PFSK-1 (cell line): ENCODE measurements around the gene PCDHGC3.

Experiments
- FOXP2 ChIP-seq: optimal IDR thresholded peaks from 2 replicates; pipeline ENCODE3; 2011; ENCODE audit warnings: borderline replicate concordance, control low read depth, inconsistent platforms; ENCODE audit not compliant: insufficient read depth; ENCODE audit errors: extremely low read length, extremely low read depth
- POLR2AphosphoS5 ChIP-seq: IDR thresholded peaks from 2 replicates; pipeline ENCODE4 v1.6.1; 2012; ENCODE audit warnings: low read depth, mild to moderate bottlenecking, control low read depth, low read length, moderate library complexity
- REST ChIP-seq, 2 experiments: IDR thresholded peaks; 2 replicates each; pipeline versions ENCODE4 v1.6.1 to v1.8.0; 2011 to 2012; ENCODE audit warnings: low read depth in 2 of 2, low read length in 2 of 2, control low read depth in 1 of 2, inconsistent platforms in 1 of 2, mild to moderate bottlenecking in 1 of 2, moderate library complexity in 1 of 2; ENCODE audit not compliant: insufficient read depth in 1 of 2
- SIN3A ChIP-seq: IDR thresholded peaks from 2 replicates; pipeline ENCODE4 v1.6.1; 2012; ENCODE audit warnings: mild to moderate bottlenecking, low read length, moderate library complexity, borderline replicate concordance; ENCODE audit not compliant: insufficient read depth
- TAF1 ChIP-seq: IDR thresholded peaks from 2 replicates; pipeline ENCODE4 v1.6.1; 2012; ENCODE audit warnings: low read length, control low read depth, borderline replicate concordance; ENCODE audit not compliant: insufficient read depth

Gene PCDHGC3

GRCh38 chr5:141521244-141521781, 45.5 kb downstream of the PCDHGC3 start:
- no peak for TF ChIP-seq TAF1
- peak in 1 of 2 experiments; percentile 57; a peak in 1 of 4 replicates for TF ChIP-seq REST (IDR thresholded peaks at IDR 0.05; ENCODE audit: insufficient read depth in 1 of 2, low read depth in 2 of 2, low read length in 2 of 2)
- TF ChIP-seq SIN3A = peak; percentile 69; the same call in 1 of the 2 replicates
- peak; percentile 80 for TF ChIP-seq POLR2AphosphoS5
- peak; percentile 74 for TF ChIP-seq FOXP2

- TF ChIP-seq SIN3A (no peak), FOXP2 (no peak), POLR2AphosphoS5 (no peak), TAF1 (no peak)
Measured at GRCh38 chr5:141522301-141522700, 46.5 kb downstream of the PCDHGC3 start.

- TF ChIP-seq REST (IDR thresholded peaks at IDR 0.05; ENCODE audit: insufficient read depth in 1 of 2, low read depth in 2 of 2, low read length in 2 of 2) (no peak), POLR2AphosphoS5 (no peak), FOXP2 (no peak), SIN3A (no peak), TAF1 (no peak)
Measured at GRCh38 chr5:141523991-141524390, 48.2 kb downstream of the PCDHGC3 start.

- TF ChIP-seq POLR2AphosphoS5 = peak; percentile 24; the same call in 1 of the 2 replicates
- 0 out of 4 replicates have a peak, but pooled peaks of 1 of the 2 experiments have one; percentile 13 for TF ChIP-seq REST (IDR thresholded peaks at IDR 0.05; ENCODE audit: insufficient read depth in 1 of 2, low read depth in 2 of 2, low read length in 2 of 2)
- TF ChIP-seq SIN3A = peak; percentile 50; the same call in 1 of the 2 replicates
- peak; percentile 95 for TF ChIP-seq FOXP2
- peak; percentile 39; the same call in 1 of the 2 replicates for TF ChIP-seq TAF1
Measured at GRCh38 chr5:141524604-141525597, 49.1 kb downstream of the PCDHGC3 start.

GRCh38 chr5:141525653-141526052, 49.9 kb downstream of the PCDHGC3 start:
- TF ChIP-seq TAF1 (no peak), REST (IDR thresholded peaks at IDR 0.05; ENCODE audit: insufficient read depth in 1 of 2, low read depth in 2 of 2, low read length in 2 of 2) (no peak), FOXP2 (no peak)
